Loucy (cell line): ENCODE data around the gene KIAA1614.
"Not testable (repeated sequence)": the region's sequence is repeated elsewhere in the genome, so short reads cannot be mapped to it uniquely, and the experiment has no call there.

Experiments used
- H2AFZ ChIP-seq: fragments of 200-600 bp; sonication (generic); 2 replicates; pipeline ENCODE4 v1.6.0; 2016; ENCODE audit warnings: antibody characterized with exemption, mild to moderate bottlenecking, low read length, moderate library complexity
- H3F3A ChIP-seq: fragments of 200-600 bp; 2 replicates; pipeline ENCODE4 v1.6.0; 2016; ENCODE audit warnings: antibody characterized with exemption, low read depth, mild to moderate bottlenecking
- H3K27me3 ChIP-seq: fragments of 200-600 bp; sonication (generic); 2 replicates; pipeline ENCODE4 v1.6.1; 2014; ENCODE audit warnings: low read length, mild to moderate bottlenecking; ENCODE audit not compliant: insufficient read depth, poor library complexity, severe bottlenecking
- H3K36me3 ChIP-seq: fragments of 200-600 bp; sonication (generic); 2 replicates; pipeline ENCODE4 v1.6.1; 2016; ENCODE audit warnings: low read length; ENCODE audit not compliant: insufficient read depth
- H3K4me1 ChIP-seq: fragments of 200-600 bp; sonication (generic); 2 replicates; pipeline ENCODE4 v1.5.1; 2014; ENCODE audit warnings: low read length, mild to moderate bottlenecking; ENCODE audit not compliant: insufficient read depth, poor library complexity, severe bottlenecking
- H3K4me2 ChIP-seq: fragments of 200-600 bp; sonication (generic); 2 replicates; pipeline ENCODE4 v1.6.0; 2014; ENCODE audit warnings: antibody characterized with exemption, low read length, low read depth, mild to moderate bottlenecking; ENCODE audit not compliant: poor library complexity, severe bottlenecking
- H3K4me3 ChIP-seq: fragments of 200-600 bp; sonication (generic); 2 replicates; pipeline ENCODE4 v1.5.1; 2014; ENCODE audit warnings: low read length, mild to moderate bottlenecking, mixed read lengths; ENCODE audit not compliant: poor library complexity, severe bottlenecking
- H3K79me2 ChIP-seq: fragments of 200-600 bp; sonication (generic); 2 replicates; pipeline ENCODE4 v1.6.1; 2014; ENCODE audit warnings: low read length; ENCODE audit not compliant: insufficient read depth
- H3K9ac ChIP-seq: fragments of 200-600 bp; sonication (generic); 2 replicates; pipeline ENCODE4 v1.6.0; 2014; ENCODE audit warnings: mild to moderate bottlenecking, low read depth, low read length, moderate library complexity; ENCODE audit not compliant: poor library complexity, severe bottlenecking
- H3K9me2 ChIP-seq: fragments of 200-600 bp; sonication (generic); replicated peaks from 2 replicates; pipeline ENCODE4 v1.6.1; 2016; ENCODE audit warnings: low read depth, low read length, mixed read lengths
- H3K9me3 ChIP-seq: fragments of 200-600 bp; sonication (generic); 2 replicates; pipeline ENCODE4 v1.6.1; 2014; ENCODE audit warnings: mild to moderate bottlenecking, antibody characterized with exemption, low read length, low read depth; ENCODE audit not compliant: insufficient read depth
- H4K20me1 ChIP-seq: fragments of 200-600 bp; sonication (generic); 2 replicates; pipeline ENCODE4 v1.6.0; 2014; ENCODE audit warnings: antibody characterized with exemption, low read length, mild to moderate bottlenecking; ENCODE audit not compliant: insufficient read depth, poor library complexity, severe bottlenecking
- CTCF ChIP-seq: fragments of 200-600 bp; sonication (generic); conservative IDR thresholded peaks from 2 replicates; pipeline ENCODE4 v1.5.1; 2014; ENCODE audit warnings: mild to moderate bottlenecking, antibody characterized with exemption, low read length
- EZH2phosphoT487 ChIP-seq: fragments of 200-600 bp; IDR thresholded peaks from 2 replicates; pipeline ENCODE4 v1.6.1; 2018; ENCODE audit warnings: antibody characterized with exemption, mild to moderate bottlenecking, moderate library complexity, borderline replicate concordance

KIAA1614 gene

GRCh38 chr1:180954801-180955165, 42.1 kb downstream of the KIAA1614 start:
- Histone ChIP-seq H3K9me2 (no peaks in the 10 kb centered on the region), H3K4me2 (no peak overlapping the region), H3K79me2 (no peaks in the 10 kb centered on the region), H3K9me3 (no peaks in the 10 kb centered on the region), H3K4me3 (no peak overlapping the region), H3K27me3 (no peaks in the 10 kb centered on the region), H3K36me3 (peaks cover 31% of the 10 kb centered on the region; the same call in 1 of the 2 replicates), H2AFZ (no peak overlapping the region), H4K20me1 (no peaks in the 10 kb centered on the region), H3F3A (no peaks in the 10 kb centered on the region), H3K4me1 (no peaks in the 10 kb centered on the region), H3K9ac (no peak overlapping the region)
- no peak for TF ChIP-seq CTCF
- no peak for TF ChIP-seq EZH2phosphoT487

- H3K27me3 ChIP-seq: no peaks in the 10 kb centered on the region
- no peaks in the 10 kb centered on the region for H3F3A ChIP-seq
- H3K4me3 ChIP-seq: no peak overlapping the region
- no peaks in the 10 kb centered on the region for H3K4me1 ChIP-seq
- H3K79me2 ChIP-seq: no peaks in the 10 kb centered on the region
- no peak overlapping the region for H2AFZ ChIP-seq
- H3K4me2 ChIP-seq: no peak overlapping the region
- H3K9ac ChIP-seq: no peak overlapping the region
- H3K36me3 ChIP-seq: peaks cover 33% of the 10 kb centered on the region; the same call in 1 of the 2 replicates
- no peaks in the 10 kb centered on the region for H4K20me1 ChIP-seq
- no peaks in the 10 kb centered on the region for H3K9me3 ChIP-seq
- TF ChIP-seq CTCF (no peak), EZH2phosphoT487 (no peak)
- H3K9me2 ChIP-seq: no peaks in the 10 kb centered on the region
Observed at GRCh38 chr1:180956028-180956640, 43.4 kb downstream of the KIAA1614 start.

GRCh38 chr1:180959620-180960019, 46.9 kb downstream of the KIAA1614 start:
- peaks cover 33% of the 10 kb centered on the region; the same call in 1 of the 2 replicates for H3K36me3 ChIP-seq
- not testable (repeated sequence) for H3F3A ChIP-seq, H3K4me3 ChIP-seq

GRCh38 chr1:180961622-180962021, 48.9 kb downstream of the KIAA1614 start:
- Histone ChIP-seq H3K9ac (no peak overlapping the region), H3K27me3 (no peaks in the 10 kb centered on the region), H3K4me3 (no peak overlapping the region), H3F3A (no peaks in the 10 kb centered on the region), H3K79me2 (no peaks in the 10 kb centered on the region), H3K4me1 (no peaks in the 10 kb centered on the region), H3K36me3 (peaks cover 44% of the 10 kb centered on the region; the same call in 1 of the 2 replicates), H2AFZ (no peak overlapping the region), H3K4me2 (no peak overlapping the region), H4K20me1 (no peaks in the 10 kb centered on the region), H3K9me3 (no peaks in the 10 kb centered on the region), H3K9me2 (no peaks in the 10 kb centered on the region)
- no peak for TF ChIP-seq EZH2phosphoT487
- no peak for TF ChIP-seq CTCF

More at GRCh38 chr1:180959620-180960019, 46.9 kb downstream of the KIAA1614 start:
- not testable (repeated sequence) for H2AFZ ChIP-seq, H3K79me2 ChIP-seq, H3K27me3 ChIP-seq, H4K20me1 ChIP-seq, H3K4me1 ChIP-seq, H3K4me2 ChIP-seq, H3K9me2 ChIP-seq, H3K9me3 ChIP-seq, H3K9ac ChIP-seq
